C1 segment of cervical spinal cord (tissue), 14 donors: ENCODE measurements around the gene MPC1.
A peak's percentile ranks its signal among the peaks of the same experiment; 100 is the strongest.
"Not testable (repeated sequence)": the region's sequence is repeated elsewhere in the genome, so short reads cannot be mapped to it uniquely, and the experiment has no call there.

Experiments used
- DNase-seq, 14 donors: peaks; one replicate each; lab custom pipeline; 2025; lab: John Stamatoyannopoulos, UW

The MPC1 gene

GRCh38 chr6:166345672-166346071 lies 37.1 kb downstream of the MPC1 start:
- DNase-seq: not testable (repeated sequence)

- DNase-seq: not testable (repeated sequence)
These were observed 37.8 kb downstream of the MPC1 start for GRCh38 chr6:166344921-166345320.

DNA sequence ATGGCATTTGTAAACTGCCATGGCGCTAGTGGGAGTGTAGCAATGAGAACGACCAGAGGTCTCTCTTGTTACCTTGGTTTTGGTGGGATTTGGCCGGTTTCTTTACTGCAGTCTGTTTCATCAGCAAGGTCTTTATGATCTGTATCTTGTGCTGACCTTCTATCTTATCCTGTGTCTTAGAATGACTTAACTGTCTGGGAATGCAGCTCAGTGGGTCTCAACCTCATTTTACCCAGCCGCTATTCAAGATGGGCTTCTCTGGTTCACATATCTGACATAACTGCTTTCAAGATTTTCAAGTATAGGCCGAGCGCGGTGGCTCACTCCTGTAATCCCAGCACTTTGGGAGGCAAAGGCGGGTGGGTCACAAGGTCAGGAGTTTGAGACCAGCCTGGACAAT lies 38.5 kb downstream of the MPC1 start:
- DNase-seq: no peak

DNA sequence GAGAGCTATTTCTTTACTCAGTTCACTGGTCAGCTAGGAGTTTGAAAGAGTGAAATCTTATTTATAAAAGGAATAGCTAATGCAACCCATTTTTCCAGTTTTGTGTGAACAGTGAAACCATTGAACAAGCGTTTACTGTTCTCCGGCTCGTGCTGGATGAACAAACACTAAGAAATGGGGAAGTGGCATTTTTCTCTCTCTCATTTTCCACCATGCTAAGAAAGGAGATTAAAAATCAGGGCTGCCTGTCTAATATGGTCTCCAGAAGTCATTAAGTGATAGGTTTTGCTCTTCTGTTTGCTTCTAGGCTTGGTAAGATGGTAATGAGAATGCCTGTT lies 39.6 kb downstream of the MPC1 start:
- DNase-seq: no peak

- peak; percentile 19 to 85 (median 75) for DNase-seq
These were observed 40.2 kb downstream of the MPC1 start, which contains the start of gene SFT2D1 for GRCh38 chr6:166342349-166343149. Gene SFT2D1 (minus strand): TSS chr6:166342545. CDS start chr6:166342481, 64 bp downstream.

DNA sequence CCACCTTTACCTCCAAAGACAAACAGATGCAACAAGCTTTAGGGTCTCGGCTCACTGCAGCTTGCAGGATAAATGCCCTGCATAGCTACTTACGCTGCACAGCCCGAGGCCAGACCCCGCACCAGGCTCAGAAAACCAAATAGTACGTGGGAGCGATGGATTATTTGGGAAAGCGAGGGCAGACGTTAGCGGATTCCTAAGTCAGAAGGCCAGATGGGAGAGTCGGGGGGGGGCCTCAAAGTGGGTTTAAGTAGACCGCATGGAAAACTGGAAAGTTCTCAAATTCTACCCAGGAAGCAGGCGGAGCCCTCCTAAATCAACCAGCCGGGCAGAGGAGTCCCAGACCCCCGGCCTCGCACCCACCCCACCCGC lies 40.8 kb downstream of the MPC1 start:
- DNase-seq: no peak

- no peak for DNase-seq
These were observed 41.3 kb downstream of the MPC1 start for GRCh38 chr6:166341464-166341863.

GRCh38 chr6:166338854-166339253 lies 43.9 kb downstream of the MPC1 start:
- DNase-seq: no peak

DNA sequence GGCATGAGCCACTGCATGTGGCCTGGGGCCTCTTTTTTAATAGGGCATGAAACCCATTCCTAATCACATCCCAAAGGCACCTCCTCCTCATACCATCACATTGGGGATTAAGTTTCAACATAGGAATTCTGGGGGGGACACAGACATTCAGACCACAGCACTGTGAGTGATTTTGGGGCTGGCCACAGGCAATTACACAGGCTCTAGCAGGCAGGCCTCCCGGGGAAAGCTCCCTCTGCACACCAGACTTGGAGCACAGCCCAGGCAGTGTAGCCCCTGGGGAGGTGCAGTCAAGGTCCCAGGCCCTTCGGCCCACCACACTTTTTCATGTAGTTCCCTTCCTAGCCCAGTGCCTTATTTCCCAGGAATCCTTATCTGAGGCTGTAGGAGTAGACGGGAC lies 45.9 kb downstream of the MPC1 start:
- DNase-seq: no peak

DNA sequence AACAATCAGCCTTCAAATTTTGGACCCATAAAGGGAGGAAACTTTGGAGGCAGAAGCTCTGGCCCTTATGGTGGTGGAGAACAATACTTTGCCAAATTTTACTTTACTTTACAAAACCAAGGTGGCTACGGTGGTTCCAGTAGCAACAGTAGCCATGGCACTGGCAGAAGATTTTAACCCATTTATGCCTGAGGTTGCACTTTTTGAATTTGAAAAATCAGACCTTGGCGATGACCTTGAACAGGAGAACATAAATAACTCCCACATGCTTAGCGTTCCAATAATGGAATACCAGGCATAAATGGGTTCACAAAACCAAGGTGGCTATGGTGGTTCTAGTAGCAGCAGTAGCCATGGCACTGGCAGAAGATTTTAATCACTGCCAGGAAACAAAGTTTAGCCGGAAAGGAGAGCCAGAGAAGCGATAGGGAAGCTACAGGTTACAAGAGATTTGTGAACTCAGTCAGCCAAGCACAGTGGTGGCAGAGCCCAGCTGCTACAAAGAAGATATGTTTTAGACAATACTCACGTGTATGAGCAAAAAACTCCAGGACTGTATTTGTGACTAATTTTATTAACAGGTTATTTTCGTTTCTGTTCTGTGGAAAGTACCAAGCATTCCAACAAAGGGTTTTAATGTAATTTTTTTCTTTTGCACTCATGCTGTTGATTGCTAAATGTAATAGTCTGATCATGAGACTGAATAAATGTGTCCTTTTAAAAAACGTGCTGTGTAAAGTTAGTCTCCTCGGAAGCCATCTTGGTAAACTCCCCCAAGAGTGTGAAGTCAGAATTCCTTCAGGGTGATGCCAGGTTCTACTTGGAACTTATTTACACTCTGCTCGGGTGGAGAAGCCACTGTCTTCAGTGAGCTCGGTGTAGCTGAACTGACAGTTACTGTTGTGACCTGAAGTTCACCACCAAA lies 47.1 kb downstream of the MPC1 start:
- DNase-seq: no peak

- no peak for DNase-seq
These were observed 47.9 kb downstream of the MPC1 start for GRCh38 chr6:166334878-166335277.

- DNase-seq: no peak
These were observed 49.4 kb downstream of the MPC1 start for GRCh38 chr6:166333172-166333995.

- no peak for DNase-seq
These were observed 51.0 kb downstream of the MPC1 start for GRCh38 chr6:166331503-166332415.

DNA sequence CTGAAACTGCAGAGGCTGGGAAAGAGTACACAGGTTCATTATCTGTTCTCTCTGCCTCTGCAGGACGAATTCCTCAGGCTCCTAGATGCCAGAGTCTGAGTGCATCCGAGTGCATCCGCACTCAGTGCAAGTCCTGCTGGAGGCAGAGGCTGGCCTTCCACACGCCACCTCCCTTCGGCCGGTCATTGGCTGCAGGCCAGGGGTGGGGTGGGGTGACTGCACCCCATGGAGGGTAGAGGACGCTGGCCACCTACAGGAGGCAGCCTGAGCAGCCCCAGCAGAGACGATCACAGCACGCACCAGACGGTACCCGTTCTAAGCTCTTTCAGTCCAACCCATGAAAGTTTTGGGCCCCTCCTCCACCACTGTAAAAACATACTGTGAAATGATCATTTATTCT lies 52.1 kb downstream of the MPC1 start:
- peak in 10 of 14 donors; percentile 17 to 75 (median 54) for DNase-seq

DNA sequence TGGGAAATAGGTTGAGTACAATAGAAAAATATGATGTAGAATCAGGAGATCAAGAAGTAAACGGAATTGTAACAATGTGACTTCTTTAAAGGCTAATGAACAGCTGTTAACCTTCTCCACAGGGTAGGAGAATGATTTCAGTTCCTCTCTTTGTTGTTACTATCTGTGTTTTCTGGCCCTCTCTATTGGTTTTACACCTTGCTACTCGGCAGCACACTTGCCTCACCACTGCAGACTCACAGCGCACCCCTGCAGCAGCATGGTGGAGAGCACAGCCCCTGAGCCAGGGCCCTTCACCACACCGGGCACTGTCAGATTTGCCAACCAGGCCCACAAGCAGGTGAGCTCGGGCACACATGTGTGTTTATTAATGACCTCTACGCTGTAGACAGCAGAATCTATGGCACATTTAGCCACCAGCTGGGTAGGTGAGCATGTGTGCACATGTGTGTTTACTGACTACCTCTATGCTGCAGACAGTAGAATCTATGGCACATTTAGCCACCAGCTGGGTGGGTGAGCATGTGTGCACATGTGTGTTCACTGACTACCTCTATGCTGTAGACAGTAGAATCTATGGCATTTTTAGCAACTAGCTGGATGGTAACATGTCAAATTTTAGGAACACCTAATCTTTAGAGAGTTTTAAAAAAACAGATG lies 57.2 kb downstream of the MPC1 start:
- DNase-seq: no peak

DNA sequence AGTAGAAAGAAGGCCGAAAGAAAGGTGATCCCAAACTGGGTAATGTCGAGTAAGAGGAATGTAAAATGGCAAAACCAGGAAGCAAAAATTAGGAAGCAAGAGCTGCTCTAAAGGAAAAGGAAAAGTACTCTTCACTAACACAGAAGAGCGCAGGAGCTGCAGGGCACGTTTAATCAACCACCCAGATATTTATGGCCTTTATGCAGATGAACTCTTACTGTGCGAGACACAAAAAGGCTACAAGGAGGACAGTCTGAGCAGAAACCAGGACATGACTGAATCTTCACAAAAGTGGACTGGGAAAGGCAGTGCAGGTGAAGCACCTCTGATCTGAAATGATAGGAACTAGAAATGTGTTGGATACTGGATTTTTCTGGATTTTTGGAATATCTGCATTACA lies 59.3 kb downstream of the MPC1 start:
- no peak for DNase-seq

GRCh38 chr6:166318649-166319600 lies 63.8 kb downstream of the MPC1 start:
- no peak for DNase-seq

GRCh38 chr6:166318227-166318626 lies 64.5 kb downstream of the MPC1 start:
- DNase-seq: no peak
